Uterus (tissue), 2 donors: ENCODE measurements around the gene ABCC3.

Experiments
- CTCF ChIP-seq, 4 experiments: fragments of 200-600 bp in 2 of 4; fragments of 450-650 bp in 2 of 4; sonication (generic) in 2 of 4; IDR thresholded peaks; one replicate each; pipeline ENCODE4 v1.5.1; 2016 to 2019; ENCODE audit warnings: antibody characterized with exemption in 4 of 4, mild to moderate bottlenecking in 2 of 4, moderate library complexity in 1 of 4
- POLR2A ChIP-seq, 2 donors: fragments of 450-650 bp; IDR thresholded peaks; one replicate each; pipeline ENCODE4 v1.6.1; 2016; ENCODE audit warnings: antibody characterized with exemption in 2 of 2, mild to moderate bottlenecking in 1 of 2, moderate library complexity in 1 of 2

- TF ChIP-seq CTCF (IDR thresholded peaks at IDR 0.05) (peak in 1 of 4 experiments; percentile 28), POLR2A (IDR thresholded peaks at IDR 0.05) (peak; percentile 67 to 90)
Measured at GRCh38 chr17:50719144-50719923, 84.7 kb downstream of the ABCC3 start, which contains the start of gene LUC7L3.
